Stimulated activated CD4-positive, alpha-beta T cell treated with anti-CD3 and anti-CD28 coated beads, Interleukin-15, amount 100 ng/mL, for 1 hour (primary cell): ENCODE data around the gene MAP1LC3A.

ENCODE experiments used
- DNase-seq, 2 donors: peaks; one replicate each; pipeline ENCODE4 v3.0.0-alpha.2; 2020; ENCODE audit warnings: low read depth in 1 of 2, low spot score in 1 of 2

Gene MAP1LC3A

GRCh38 chr20:34528921-34529297 is 29.6 kb upstream of the MAP1LC3A start:
- no peak for DNase-seq

- DNase-seq: no peak
Observed at GRCh38 chr20:34529742-34530141, 28.8 kb upstream of the MAP1LC3A start.

DNA sequence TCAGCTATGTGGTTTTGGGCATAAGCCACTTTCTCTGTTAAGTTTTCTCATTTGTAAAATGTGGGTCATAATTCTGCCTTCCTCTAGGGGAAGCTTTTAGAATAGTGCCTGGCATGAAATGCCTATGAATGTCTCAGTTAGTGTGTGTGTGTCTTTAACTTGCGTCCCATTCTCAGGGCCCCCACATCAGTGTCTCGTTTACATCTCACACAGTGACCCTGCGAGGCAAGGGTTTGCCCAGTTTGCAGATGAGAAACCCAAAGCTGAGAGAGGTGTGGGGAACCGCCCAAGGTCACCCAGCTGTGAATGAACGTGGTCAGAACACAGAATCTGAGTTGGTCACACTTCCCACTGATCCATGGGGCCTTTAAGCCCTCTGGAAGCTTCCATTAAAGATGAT is 28.2 kb upstream of the MAP1LC3A start:
- DNase-seq: no peak

DNA sequence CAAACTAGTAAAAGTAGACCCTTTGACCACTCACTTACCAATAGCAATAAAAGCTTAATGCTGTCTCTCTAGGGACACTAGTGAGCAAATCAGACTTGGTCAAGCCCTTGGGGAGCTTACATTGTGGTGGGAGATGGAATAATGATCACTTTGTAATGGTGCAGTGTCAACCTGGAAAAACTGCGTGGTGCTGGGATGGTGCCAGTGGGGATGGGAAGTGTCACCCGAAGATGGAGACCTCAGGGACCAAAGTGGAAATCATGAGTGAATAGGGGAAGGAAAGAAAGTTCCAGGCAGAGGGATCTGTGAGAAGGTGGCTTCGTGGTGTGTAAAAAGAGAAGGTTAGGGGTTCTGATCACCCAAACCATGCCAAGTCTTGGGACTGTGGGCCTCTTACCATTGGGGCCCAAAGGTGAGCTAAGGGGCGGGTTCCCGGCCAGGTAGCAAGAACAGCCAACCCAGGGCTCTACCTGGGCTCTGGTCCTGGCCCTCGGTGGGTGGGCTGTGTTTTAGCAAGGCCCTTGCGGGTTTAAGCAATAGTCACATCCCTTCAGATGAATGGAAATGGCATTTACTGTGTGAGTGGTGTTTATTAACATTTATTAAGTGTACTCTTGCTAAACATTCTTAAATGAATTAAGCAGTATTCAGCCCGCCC is 26.8 kb upstream of the MAP1LC3A start:
- no peak for DNase-seq

DNA sequence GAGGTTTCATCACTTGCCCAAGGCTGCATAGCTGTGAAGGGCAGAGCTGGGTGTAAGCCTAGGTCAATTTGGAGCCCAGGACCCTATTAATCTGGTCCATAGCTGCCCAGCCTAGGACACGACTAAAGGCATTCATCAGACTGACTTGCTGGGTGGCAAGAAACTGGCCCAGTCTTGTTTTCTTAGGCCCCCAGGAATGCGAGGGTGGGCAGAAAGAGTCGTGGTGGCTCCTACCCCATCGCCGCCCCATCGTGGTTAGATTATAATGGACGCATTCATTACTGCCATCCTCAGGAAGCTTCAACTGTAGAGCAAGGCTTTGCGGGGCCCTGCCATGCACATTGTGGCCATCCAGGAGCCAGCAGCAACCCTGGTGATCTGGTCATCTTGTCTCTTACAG is 26.2 kb upstream of the MAP1LC3A start:
- no peak for DNase-seq

DNA sequence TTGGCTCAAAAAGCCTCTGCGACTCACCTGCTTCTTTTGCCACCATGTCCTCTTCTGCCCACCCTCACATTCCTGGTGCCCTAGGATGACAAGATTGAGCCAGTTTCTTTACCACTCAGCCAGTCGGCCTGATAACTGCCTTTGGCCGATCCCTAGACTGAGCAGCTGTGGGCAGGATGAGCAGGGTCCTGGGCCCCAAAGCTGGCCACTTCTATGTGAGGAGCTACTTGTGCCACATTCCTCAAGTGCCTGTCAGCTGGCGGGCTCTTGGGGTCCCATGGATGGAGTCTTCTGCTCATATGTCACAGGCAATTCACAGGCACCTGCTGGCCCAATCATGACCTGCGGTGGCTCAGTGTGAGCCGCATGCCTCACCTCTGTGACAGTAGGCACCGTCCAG is 25.8 kb upstream of the MAP1LC3A start:
- no peak for DNase-seq

DNA sequence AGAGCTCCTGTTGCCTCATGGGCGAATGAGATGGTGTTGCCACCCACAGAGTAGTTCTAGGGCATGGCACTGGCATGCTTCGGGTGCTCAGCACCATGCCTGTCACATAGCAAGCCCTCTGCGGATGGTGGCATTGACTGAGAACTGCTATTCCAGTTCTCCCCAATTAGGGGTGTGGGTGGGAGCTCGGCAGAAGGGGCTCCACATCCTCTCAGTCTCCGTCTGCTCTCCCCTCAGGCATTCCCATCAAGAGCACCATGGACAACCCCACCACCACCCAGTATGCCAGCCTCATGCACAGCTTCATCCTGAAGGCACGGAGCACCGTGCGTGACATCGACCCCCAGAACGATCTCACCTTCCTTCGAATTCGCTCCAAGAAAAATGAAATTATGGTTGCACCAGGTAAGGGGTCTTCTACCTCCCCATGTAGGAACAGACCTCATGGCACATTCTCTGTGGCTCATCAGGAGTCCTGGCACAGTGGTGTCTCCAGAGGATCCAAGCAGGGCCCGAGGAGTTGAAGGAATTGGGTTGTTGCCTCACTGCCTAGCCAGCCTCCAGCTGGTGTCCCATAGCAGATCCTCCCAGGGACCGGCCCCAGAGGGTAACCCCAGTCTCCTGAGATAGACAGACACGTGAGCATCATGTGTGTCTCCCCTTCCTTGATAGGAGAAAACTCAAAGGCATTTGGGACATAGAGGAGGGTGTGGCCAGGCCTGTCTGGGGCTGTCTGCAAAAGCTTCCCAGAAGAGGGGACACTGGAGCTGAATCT is 23.9 kb upstream of the MAP1LC3A start:
- no peak for DNase-seq

DNA sequence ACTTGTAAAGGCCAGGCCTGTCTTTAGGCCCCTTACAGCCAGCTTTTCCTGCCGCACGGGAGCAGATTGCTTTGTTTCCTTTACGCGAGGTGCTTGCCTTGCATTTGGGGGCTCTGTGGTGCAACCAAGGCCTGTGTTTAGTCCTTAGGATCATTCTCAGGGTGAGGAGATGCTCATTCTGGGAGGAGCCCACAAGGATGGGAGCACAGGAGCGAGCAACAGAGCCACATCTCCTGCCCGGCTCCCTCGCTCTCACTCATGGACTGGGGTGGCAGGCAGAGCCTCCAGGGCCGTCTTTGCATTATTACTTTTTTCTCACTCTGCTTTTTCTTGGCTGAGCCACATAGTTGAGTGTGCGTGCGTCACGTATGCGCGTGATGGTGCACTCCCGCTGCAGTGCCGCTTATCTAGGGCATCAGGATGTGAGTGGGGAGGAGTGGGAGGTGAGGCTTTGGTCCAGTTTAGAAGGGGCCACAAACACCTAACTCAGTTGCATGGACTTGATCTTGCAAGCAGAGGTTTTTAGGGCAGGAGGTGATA is 23.1 kb upstream of the MAP1LC3A start:
- no peak for DNase-seq

- DNase-seq: no peak
Observed at GRCh38 chr20:34535857-34536256, 22.7 kb upstream of the MAP1LC3A start.

- peak; percentile 13 to 32 for DNase-seq
Observed at GRCh38 chr20:34536798-34537394, 21.6 kb upstream of the MAP1LC3A start.

DNA sequence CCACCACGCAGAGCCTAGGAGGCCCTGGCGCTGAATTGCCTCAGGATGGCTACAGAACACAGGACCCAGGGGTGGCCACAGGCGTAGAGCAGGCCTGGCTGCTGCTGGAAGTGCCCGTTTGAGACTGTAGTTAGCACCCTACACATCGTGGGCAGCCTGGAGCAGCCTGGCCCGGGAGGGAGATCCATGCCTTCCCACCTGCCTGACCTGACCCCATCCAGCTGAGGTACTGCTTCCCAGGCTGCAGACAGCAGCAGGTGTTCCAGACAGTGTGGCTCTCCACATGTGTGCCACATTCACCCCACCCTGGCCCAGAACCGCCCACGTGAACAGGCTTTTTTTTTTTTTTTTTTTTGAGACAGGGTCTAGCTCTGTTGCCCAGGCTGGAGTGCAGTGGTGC is 20.9 kb upstream of the MAP1LC3A start:
- DNase-seq: no peak

DNA sequence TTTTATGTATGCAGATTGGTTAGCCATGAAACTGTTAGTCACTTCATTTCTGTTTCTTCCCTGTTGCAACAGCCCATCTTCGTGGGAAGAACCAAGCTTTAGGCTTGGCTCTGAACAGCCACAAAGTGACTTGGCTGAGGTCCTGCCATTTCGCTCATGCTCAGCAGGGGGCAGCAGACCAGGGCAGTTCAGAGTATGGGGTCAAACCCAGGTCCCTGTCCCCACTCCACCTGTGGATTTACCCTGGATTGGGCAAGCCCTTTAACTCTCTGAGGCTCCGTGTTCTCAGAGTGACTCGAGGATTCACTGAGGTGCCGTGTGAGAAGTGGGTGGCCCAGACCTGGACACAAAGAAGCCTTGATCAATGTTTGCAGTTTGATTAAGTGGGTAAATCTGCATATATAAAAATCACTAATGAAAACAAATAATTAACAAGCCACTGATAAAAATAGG is 19.8 kb upstream of the MAP1LC3A start:
- DNase-seq: peak in 1 of 2 donors; percentile 35

- DNase-seq: no peak
Observed at GRCh38 chr20:34539756-34540155, 18.8 kb upstream of the MAP1LC3A start.

GRCh38 chr20:34540596-34541263 is 17.8 kb upstream of the MAP1LC3A start:
- no peak for DNase-seq

- no peak for DNase-seq
Observed at GRCh38 chr20:34541264-34541901, 17.1 kb upstream of the MAP1LC3A start.

DNA sequence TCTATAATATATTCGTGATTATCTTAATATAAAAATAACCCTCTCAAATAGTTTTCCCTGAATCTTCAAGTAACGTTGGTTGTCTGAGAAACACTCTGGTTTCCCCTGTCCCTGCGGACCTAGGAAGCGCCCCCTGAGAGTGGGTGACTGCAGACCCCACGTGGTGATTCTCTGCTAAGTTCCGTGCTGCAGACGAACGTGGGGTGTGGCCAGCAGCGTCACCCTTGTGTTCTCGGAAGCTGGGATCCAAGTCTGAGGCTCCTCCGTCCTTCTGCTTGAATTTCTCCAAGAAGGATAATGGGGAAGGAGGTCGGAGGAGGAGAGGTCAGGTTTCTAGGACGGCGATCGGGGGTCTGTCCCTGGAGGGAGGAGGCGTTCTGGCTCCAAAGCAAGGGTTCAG is 16.6 kb upstream of the MAP1LC3A start:
- DNase-seq: no peak

- DNase-seq: no peak
Observed at GRCh38 chr20:34542439-34542838, 16.1 kb upstream of the MAP1LC3A start.

DNA sequence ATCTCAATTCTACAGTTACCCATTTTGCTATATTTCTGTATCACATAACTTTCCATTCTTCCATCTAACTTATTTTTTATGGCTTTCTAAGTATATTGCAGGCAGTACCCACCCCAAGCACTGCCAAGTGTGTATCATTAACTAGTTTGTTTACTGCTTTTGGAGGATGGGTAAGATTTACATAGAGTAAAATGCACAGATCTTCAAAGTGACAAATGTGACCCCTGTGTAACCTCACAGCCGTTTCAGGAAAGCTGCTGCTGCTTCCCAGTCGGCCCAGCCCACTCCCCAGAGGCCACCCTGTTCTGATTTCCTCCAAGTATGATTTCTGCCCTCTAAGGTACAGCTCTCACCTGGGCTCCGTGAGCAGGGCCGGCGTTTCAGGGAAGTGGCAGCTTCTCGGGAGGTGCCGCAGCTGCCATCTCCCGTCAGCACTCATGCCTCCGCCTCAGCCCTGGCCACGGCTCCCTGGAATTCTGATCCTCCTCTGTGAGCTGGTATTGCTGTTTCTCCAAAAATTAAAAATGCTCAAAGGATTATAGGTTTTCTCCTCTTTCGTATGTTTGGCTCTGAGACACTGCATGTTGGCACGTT is 15.0 kb upstream of the MAP1LC3A start:
- DNase-seq: no peak

DNA sequence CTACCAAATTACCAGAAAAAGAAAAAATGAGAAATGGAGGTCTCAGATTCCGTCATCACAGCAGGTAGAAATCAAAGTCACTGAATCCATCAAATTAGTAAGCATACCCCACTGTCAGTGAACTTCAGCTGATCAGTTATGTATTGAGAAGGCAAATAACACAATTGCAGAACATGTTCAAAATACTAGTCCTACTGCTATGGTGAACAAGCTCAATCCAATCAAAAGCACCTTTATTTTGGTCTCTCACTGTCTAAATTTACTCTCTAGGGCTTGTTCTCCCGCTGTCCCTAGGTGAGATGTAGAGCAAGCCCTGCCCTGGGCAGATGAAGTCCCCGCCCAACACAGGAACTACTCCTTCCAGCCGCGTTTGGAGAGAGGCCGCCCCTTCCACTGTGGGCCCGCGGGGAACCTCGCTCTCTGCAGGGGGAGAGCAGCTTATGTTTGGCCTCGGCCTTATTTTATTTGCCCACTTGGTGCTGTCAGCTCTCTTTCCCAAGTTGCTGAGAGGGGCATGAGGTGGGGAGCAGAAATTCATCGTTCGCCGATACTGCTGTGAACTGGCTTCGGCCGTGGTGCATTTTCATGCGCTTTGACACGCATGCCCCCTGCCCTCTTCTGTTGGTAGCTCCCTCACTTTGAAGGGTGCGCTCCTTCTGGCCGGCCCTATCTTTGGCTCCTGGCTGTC is 14.3 kb upstream of the MAP1LC3A start:
- no peak for DNase-seq

GRCh38 chr20:34546751-34547181 is 11.8 kb upstream of the MAP1LC3A start:
- DNase-seq: no peak
